Fibroblast of mammary gland (primary cell): Measurements from ENCODE around the gene IL12RB2.

Experiments used
- DNase-seq: peaks from one replicate; pipeline ENCODE4 v3.0.0-alpha.2; 2010; ENCODE audit warnings: low read depth
- H3K4me3 ChIP-seq: 2 replicates; pipeline ENCODE4 v1.5.1; 2011; ENCODE audit warnings: low read depth, mild to moderate bottlenecking, low read length, moderate library complexity; ENCODE audit not compliant: control insufficient read depth
- TF ChIP-seq, protein P1 (sequence below): conservative IDR thresholded peaks from 2 replicates; pipeline ENCODE4 v1.5.1; 2011; ENCODE audit warnings: low read depth, low read length, inconsistent platforms; ENCODE audit not compliant: control insufficient read depth, insufficient read depth

Gene IL12RB2, protein sequence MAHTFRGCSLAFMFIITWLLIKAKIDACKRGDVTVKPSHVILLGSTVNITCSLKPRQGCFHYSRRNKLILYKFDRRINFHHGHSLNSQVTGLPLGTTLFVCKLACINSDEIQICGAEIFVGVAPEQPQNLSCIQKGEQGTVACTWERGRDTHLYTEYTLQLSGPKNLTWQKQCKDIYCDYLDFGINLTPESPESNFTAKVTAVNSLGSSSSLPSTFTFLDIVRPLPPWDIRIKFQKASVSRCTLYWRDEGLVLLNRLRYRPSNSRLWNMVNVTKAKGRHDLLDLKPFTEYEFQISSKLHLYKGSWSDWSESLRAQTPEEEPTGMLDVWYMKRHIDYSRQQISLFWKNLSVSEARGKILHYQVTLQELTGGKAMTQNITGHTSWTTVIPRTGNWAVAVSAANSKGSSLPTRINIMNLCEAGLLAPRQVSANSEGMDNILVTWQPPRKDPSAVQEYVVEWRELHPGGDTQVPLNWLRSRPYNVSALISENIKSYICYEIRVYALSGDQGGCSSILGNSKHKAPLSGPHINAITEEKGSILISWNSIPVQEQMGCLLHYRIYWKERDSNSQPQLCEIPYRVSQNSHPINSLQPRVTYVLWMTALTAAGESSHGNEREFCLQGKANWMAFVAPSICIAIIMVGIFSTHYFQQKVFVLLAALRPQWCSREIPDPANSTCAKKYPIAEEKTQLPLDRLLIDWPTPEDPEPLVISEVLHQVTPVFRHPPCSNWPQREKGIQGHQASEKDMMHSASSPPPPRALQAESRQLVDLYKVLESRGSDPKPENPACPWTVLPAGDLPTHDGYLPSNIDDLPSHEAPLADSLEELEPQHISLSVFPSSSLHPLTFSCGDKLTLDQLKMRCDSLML

GRCh38 chr1:67307251-67308060, at the start of gene IL12RB2:
Gene IL12RB2 (plus strand): TSS chr1:67307873. CDS start chr1:67320369, 12,496 bp downstream.
- TF ChIP-seq, protein P1, sequence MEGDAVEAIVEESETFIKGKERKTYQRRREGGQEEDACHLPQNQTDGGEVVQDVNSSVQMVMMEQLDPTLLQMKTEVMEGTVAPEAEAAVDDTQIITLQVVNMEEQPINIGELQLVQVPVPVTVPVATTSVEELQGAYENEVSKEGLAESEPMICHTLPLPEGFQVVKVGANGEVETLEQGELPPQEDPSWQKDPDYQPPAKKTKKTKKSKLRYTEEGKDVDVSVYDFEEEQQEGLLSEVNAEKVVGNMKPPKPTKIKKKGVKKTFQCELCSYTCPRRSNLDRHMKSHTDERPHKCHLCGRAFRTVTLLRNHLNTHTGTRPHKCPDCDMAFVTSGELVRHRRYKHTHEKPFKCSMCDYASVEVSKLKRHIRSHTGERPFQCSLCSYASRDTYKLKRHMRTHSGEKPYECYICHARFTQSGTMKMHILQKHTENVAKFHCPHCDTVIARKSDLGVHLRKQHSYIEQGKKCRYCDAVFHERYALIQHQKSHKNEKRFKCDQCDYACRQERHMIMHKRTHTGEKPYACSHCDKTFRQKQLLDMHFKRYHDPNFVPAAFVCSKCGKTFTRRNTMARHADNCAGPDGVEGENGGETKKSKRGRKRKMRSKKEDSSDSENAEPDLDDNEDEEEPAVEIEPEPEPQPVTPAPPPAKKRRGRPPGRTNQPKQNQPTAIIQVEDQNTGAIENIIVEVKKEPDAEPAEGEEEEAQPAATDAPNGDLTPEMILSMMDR, result no peak
- DNase-seq, result no peak
- H3K4me3 ChIP-seq, result no peak within 1 kb of the TSS

- no peak overlapping the region for H3K4me3 ChIP-seq
- no peak for DNase-seq
These were observed 46.0 kb upstream of the IL12RB2 start for GRCh38 chr1:67261680-67262079.

DNA sequence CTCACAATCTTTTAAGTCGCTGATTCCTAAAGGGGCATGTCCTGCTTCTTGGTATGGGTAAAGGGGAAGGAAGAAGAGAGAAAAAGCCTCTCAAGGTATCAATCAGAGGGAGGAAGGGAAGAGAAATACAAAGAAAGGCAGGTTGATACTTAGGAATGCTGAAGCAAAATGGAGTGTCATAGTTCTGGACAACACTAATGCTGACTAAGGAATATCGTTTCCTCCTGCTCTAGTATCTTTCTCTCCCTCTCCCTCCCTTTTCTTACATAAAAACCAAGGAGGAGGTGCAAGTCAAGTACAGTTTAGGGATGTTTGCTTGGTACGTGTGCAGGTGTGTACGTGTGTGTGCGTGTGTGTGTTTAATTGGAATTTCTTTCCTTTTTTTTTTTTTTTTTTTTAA, 44.9 kb upstream of the IL12RB2 start:
- DNase-seq, result no peak
- H3K4me3 ChIP-seq, result no peak overlapping the region
- TF ChIP-seq, protein P1, result no peak

More at GRCh38 chr1:67261680-67262079, 46.0 kb upstream of the IL12RB2 start:
- TF ChIP-seq, protein P1, result peak; percentile 38

DNA sequence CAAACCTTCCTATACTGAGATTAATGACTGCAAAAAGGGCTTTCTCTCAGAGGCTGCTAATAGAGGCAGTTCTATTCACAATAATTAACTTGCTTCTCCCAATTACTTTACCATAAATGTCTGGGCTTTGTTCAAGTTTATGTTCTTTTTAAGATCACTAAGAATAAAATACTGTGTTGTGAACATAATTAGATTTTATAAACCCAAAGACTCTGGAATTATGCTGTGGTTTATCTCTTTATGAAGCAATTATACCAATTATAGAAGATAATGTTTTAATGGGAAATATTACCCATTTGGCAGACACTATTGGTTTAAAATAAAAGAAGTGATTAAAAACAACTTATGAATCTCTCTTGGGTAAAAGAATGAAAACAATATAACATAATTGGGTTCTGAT, 43.5 kb upstream of the IL12RB2 start:
- TF ChIP-seq, protein P1, result no peak
- no peak for DNase-seq
- no peak overlapping the region for H3K4me3 ChIP-seq

- no peak for DNase-seq
- no peak overlapping the region for H3K4me3 ChIP-seq
- TF ChIP-seq, protein P1, result no peak
These were observed 42.8 kb upstream of the IL12RB2 start for GRCh38 chr1:67264899-67265298.

DNA sequence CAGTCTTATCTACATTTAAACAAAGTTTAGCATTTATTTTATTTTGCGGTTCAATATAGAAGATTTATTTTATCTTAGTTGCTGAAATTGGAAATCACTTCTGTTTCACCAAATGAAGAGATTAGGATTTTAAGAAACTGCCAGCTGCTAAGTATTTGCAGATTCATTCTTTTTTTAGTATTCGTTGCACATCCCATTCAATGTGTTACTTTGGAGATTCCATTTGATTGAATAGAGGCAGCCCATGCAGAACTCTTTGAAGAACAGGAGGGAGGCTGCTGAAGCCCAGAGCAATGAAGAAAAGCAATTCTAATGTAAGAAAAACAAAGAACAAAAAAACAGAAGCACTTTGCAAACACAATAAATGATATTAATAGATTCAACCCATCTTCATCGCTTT, 38.6 kb upstream of the IL12RB2 start:
- no peak overlapping the region for H3K4me3 ChIP-seq
- TF ChIP-seq, protein P1, result no peak
- DNase-seq, result no peak
